Measurements from ENCODE around the gene MLPH. TPM values are rescaled to one million over a fixed set of nuclear protein-coding genes. Genes with fewer than 3 reads are reported as not detected.

Gene MLPH
- total and polyA plus RNA-seq, 2 of the 13 experiments (the other 11 are each of a cell fraction or from before 2014, with no cell fraction given) = 0.12 TPM; not detected in 1

DNA sequence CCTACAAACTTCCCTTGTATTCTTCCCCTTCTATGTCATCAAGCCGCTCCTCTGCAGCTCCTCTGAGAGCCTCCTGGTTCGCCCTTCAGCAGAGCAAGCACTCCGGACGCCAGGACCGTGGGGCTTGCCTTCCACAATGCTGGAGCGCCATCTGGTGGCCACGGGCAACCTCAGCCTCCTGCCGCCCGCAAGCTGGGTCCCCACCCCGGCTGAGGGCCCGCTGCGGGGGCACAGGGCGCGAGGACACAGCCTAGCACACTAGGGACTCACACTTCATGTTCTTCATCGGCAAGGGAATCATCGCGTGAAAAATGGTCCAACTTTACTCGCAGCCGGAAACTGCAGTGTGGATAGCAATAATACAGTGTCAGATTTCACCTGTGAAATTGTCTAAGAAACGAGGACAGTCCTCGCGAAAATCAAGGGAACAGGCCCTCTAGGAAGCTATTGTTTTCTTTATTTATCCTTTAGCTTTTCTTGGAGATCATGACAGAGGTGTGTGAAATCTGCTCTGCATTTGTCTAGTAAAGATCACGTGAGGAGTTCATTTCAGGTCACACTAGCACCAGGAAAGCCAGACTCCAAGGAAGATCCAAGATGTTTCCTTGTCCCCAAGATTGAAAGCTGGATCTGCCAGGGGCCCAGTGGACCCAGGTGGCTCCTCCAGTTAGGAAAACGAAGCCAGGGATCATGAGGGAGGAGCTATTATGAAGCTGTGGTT, 85.1 kb downstream of the MLPH start (continued):
- TF ChIP-seq, protein P1, sequence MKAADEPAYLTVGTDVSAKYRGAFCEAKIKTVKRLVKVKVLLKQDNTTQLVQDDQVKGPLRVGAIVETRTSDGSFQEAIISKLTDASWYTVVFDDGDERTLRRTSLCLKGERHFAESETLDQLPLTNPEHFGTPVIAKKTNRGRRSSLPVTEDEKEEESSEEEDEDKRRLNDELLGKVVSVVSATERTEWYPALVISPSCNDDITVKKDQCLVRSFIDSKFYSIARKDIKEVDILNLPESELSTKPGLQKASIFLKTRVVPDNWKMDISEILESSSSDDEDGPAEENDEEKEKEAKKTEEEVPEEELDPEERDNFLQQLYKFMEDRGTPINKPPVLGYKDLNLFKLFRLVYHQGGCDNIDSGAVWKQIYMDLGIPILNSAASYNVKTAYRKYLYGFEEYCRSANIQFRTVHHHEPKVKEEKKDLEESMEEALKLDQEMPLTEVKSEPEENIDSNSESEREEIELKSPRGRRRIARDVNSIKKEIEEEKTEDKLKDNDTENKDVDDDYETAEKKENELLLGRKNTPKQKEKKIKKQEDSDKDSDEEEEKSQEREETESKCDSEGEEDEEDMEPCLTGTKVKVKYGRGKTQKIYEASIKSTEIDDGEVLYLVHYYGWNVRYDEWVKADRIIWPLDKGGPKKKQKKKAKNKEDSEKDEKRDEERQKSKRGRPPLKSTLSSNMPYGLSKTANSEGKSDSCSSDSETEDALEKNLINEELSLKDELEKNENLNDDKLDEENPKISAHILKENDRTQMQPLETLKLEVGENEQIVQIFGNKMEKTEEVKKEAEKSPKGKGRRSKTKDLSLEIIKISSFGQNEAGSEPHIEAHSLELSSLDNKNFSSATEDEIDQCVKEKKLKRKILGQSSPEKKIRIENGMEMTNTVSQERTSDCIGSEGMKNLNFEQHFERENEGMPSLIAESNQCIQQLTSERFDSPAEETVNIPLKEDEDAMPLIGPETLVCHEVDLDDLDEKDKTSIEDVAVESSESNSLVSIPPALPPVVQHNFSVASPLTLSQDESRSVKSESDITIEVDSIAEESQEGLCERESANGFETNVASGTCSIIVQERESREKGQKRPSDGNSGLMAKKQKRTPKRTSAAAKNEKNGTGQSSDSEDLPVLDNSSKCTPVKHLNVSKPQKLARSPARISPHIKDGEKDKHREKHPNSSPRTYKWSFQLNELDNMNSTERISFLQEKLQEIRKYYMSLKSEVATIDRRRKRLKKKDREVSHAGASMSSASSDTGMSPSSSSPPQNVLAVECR (CRISPR knock-in tag; IDR thresholded peaks at IDR 0.05; ENCODE audit: borderline replicate concordance) = no peak; the same call in 1 of the 2 replicates
- TF ChIP-seq ZMYM2 (CRISPR knock-in tag; IDR thresholded peaks at IDR 0.05) (no peak), ZNF670 (CRISPR knock-in tag; IDR thresholded peaks at IDR 0.05; ENCODE audit: borderline replicate concordance) (no peak), ZFAT (CRISPR knock-in tag; conservative IDR thresholded peaks at IDR 0.05) (no peak), HOXD1 (CRISPR knock-in tag; IDR thresholded peaks at IDR 0.05) (0 out of 2 replicates have a peak, but pooled peaks have one; percentile 68), ZNF317 (CRISPR knock-in tag; IDR thresholded peaks at IDR 0.05) (0 out of 2 replicates have a peak, but pooled peaks have one; percentile 14), SMC3 (IDR thresholded peaks at IDR 0.05; ENCODE audit: low read length) (peak; percentile 85), ATAD3A (CRISPR knock-in tag; IDR thresholded peaks at IDR 0.05) (no peak), TOPORS (CRISPR knock-in tag; IDR thresholded peaks at IDR 0.05) (no peak), SYNCRIP (IDR thresholded peaks at IDR 0.05; ENCODE audit: insufficient read depth, low read depth, low read length) (no peak), ZNF616 (CRISPR knock-in tag; IDR thresholded peaks at IDR 0.05; ENCODE audit: low read depth) (0 out of 2 replicates have a peak, but pooled peaks have one; percentile 59), ZNF160 (CRISPR knock-in tag; IDR thresholded peaks at IDR 0.05) (no peak), TCF7L2 (IDR thresholded peaks at IDR 0.05; ENCODE audit: low read depth, low read length) (no peak)
- TF ChIP-seq, protein P2, sequence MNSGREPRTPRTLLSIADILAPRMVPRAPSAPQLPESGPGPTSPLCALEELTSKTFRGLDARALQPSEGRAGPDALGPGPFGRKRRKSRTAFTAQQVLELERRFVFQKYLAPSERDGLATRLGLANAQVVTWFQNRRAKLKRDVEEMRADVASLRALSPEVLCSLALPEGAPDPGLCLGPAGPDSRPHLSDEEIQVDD (CRISPR knock-in tag; IDR thresholded peaks at IDR 0.05; ENCODE audit: borderline replicate concordance) = no peak
- TF ChIP-seq, protein P3, sequence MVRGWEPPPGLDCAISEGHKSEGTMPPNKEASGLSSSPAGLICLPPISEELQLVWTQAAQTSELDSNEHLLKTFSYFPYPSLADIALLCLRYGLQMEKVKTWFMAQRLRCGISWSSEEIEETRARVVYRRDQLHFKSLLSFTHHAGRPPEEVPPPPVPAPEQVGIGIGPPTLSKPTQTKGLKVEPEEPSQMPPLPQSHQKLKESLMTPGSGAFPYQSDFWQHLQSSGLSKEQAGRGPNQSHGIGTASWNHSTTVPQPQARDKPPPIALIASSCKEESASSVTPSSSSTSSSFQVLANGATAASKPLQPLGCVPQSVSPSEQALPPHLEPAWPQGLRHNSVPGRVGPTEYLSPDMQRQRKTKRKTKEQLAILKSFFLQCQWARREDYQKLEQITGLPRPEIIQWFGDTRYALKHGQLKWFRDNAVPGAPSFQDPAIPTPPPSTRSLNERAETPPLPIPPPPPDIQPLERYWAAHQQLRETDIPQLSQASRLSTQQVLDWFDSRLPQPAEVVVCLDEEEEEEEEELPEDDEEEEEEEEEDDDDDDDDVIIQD (CRISPR knock-in tag; IDR thresholded peaks at IDR 0.05; ENCODE audit: low read depth) = peak; percentile 63; the same call in 1 of the 2 replicates
- TF ChIP-seq, protein P4, sequence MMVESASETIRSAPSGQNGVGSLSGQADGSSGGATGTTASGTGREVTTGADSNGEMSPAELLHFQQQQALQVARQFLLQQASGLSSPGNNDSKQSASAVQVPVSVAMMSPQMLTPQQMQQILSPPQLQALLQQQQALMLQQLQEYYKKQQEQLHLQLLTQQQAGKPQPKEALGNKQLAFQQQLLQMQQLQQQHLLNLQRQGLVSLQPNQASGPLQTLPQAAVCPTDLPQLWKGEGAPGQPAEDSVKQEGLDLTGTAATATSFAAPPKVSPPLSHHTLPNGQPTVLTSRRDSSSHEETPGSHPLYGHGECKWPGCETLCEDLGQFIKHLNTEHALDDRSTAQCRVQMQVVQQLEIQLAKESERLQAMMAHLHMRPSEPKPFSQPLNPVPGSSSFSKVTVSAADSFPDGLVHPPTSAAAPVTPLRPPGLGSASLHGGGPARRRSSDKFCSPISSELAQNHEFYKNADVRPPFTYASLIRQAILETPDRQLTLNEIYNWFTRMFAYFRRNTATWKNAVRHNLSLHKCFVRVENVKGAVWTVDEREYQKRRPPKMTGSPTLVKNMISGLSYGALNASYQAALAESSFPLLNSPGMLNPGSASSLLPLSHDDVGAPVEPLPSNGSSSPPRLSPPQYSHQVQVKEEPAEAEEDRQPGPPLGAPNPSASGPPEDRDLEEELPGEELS (CRISPR knock-in tag; IDR thresholded peaks at IDR 0.05) = 0 out of 2 replicates have a peak, but pooled peaks have one; percentile 39
- TF ChIP-seq, protein P5, sequence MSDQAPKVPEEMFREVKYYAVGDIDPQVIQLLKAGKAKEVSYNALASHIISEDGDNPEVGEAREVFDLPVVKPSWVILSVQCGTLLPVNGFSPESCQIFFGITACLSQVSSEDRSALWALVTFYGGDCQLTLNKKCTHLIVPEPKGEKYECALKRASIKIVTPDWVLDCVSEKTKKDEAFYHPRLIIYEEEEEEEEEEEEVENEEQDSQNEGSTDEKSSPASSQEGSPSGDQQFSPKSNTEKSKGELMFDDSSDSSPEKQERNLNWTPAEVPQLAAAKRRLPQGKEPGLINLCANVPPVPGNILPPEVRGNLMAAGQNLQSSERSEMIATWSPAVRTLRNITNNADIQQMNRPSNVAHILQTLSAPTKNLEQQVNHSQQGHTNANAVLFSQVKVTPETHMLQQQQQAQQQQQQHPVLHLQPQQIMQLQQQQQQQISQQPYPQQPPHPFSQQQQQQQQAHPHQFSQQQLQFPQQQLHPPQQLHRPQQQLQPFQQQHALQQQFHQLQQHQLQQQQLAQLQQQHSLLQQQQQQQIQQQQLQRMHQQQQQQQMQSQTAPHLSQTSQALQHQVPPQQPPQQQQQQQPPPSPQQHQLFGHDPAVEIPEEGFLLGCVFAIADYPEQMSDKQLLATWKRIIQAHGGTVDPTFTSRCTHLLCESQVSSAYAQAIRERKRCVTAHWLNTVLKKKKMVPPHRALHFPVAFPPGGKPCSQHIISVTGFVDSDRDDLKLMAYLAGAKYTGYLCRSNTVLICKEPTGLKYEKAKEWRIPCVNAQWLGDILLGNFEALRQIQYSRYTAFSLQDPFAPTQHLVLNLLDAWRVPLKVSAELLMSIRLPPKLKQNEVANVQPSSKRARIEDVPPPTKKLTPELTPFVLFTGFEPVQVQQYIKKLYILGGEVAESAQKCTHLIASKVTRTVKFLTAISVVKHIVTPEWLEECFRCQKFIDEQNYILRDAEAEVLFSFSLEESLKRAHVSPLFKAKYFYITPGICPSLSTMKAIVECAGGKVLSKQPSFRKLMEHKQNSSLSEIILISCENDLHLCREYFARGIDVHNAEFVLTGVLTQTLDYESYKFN (CRISPR knock-in tag; conservative IDR thresholded peaks at IDR 0.05) = peak; percentile 21; the same call in 1 of the 2 replicates
